AG10803 (cell line): ENCODE measurements around the gene NPTXR.

Experiments
- DNase-seq: peaks from one replicate; pipeline ENCODE4 v3.0.0; 2010; ENCODE audit warnings: low read depth
- H3K4me3 ChIP-seq: 2 replicates; pipeline ENCODE4 v1.5.1; 2011; ENCODE audit warnings: mild to moderate bottlenecking, low read length, control low read depth
- TF ChIP-seq, protein P1 (sequence below): conservative IDR thresholded peaks from 2 replicates; pipeline ENCODE4 v1.5.1; 2011; ENCODE audit warnings: mild to moderate bottlenecking, low read length, control low read depth, inconsistent platforms

NPTXR gene

GRCh38 chr22:38835888-38836301, 7.9 kb downstream of the NPTXR start:
- TF ChIP-seq, protein P1, sequence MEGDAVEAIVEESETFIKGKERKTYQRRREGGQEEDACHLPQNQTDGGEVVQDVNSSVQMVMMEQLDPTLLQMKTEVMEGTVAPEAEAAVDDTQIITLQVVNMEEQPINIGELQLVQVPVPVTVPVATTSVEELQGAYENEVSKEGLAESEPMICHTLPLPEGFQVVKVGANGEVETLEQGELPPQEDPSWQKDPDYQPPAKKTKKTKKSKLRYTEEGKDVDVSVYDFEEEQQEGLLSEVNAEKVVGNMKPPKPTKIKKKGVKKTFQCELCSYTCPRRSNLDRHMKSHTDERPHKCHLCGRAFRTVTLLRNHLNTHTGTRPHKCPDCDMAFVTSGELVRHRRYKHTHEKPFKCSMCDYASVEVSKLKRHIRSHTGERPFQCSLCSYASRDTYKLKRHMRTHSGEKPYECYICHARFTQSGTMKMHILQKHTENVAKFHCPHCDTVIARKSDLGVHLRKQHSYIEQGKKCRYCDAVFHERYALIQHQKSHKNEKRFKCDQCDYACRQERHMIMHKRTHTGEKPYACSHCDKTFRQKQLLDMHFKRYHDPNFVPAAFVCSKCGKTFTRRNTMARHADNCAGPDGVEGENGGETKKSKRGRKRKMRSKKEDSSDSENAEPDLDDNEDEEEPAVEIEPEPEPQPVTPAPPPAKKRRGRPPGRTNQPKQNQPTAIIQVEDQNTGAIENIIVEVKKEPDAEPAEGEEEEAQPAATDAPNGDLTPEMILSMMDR: no peak
- no peak overlapping the region for H3K4me3 ChIP-seq
- DNase-seq: no peak

GRCh38 chr22:38834991-38835390, 8.8 kb downstream of the NPTXR start:
- TF ChIP-seq, protein P1: no peak
- H3K4me3 ChIP-seq: no peak overlapping the region
- DNase-seq: no peak

- H3K4me3 ChIP-seq: no peak overlapping the region
- TF ChIP-seq, protein P1: no peak
- DNase-seq: no peak
Observed at GRCh38 chr22:38834215-38834953, 9.4 kb downstream of the NPTXR start.

DNA sequence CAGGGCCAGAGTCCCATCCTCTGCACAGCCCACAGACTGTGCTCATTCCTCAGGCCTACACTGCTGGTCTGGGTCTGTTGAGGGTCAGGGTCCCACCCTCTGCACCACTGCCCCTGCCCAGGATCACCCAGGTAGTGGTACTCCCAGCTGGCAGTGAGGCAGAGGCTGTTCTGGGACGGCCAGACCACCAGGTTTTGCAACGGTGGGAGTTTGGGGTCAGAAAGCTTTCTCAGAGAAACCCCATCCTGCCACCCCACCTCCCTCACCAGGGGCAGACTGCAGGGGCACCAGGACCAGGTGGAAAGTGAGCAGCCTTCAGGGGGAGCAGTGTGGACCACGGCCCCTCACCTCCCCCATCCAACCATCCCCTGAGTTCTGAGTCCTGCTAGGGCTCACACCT, 10.8 kb downstream of the NPTXR start:
- DNase-seq: no peak
- TF ChIP-seq, protein P1: no peak
- H3K4me3 ChIP-seq: no peak overlapping the region

GRCh38 chr22:38832005-38832978, 11.5 kb downstream of the NPTXR start:
- DNase-seq: no peak
- H3K4me3 ChIP-seq: no peak overlapping the region
- TF ChIP-seq, protein P1: no peak

- peak; percentile 70 for DNase-seq
- TF ChIP-seq, protein P1: no peak
- no peak overlapping the region for H3K4me3 ChIP-seq
Observed at GRCh38 chr22:38831166-38831945, 12.5 kb downstream of the NPTXR start.
